ENCODE data around the gene SVOP.
"Not testable (repeated sequence)": the region's sequence is repeated elsewhere in the genome, so short reads cannot be mapped to it uniquely, and the experiment has no call there.

The SVOP gene

DNA sequence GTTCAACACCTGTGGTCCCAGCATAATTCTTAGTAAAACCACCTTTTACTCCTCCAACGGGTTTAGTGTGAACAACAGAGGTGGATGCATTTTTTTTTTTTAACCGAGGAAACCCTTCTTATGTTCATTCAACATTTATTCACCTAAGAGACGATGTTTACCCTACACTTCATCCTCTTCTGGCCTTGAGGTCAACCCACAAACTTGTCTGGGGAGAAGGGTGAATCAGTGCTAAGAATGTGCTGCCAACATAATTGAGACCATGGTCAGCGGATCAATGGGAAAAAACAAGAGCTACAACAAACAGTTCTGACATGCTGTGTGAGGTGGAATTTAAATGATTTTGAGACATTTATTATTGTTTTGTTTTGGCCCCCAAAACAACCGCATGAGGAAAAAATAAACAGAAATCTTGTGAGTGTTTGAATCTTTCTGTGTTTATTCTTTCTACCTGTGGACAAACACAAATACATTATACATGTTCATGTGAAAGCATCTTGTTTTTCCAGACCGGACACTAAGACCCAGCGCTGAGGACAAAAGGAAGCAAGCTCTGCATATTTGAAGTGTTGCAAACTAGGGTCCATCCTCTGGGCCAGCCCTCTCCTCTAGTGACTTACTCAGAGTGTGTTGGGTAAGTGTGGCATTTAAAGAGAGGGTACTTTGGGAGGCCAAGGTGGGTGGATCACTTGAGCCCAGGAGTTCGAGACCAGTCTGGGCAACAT is 26.4 kb upstream of the SVOP start:
- DNase-seq (ENCODE audit: low spot score), result no peak
- in situ Hi-C loops (cut with MboI; ENCODE audit: low sequenced_read_pairs, unreplicated experiment), result no loop called here
- TF ChIP-seq CTCF (IDR thresholded peaks at IDR 0.05; ENCODE audit: borderline replicate concordance, control extremely low read depth, extremely low read depth, insufficient read depth, missing control alignments), result no peak

DNA sequence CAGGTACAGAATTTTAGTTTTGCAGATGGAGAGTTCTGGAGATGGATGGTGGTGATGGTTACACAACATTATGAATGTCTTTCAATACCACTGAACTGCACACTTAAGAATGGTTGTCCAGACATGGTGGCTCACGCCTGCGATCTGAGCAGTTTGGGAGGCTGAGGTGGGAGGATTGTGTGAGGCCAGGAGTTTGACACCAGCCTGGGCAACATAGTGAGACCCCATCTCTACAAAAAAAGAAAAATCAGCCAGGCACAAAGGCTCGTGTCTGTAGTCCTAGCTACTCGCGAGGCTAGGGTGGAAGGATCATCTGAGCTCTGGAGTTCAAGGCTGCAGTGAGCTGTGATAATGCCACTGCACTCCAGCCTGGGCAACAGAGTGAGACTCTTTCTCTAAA is 23.4 kb upstream of the SVOP start:
- DNase-seq (ENCODE audit: low spot score), result no peak
- in situ Hi-C loops (cut with MboI; ENCODE audit: low sequenced_read_pairs, unreplicated experiment), result no loop called here
- no peak for TF ChIP-seq CTCF (IDR thresholded peaks at IDR 0.05; ENCODE audit: borderline replicate concordance, control extremely low read depth, extremely low read depth, insufficient read depth, missing control alignments)

DNA sequence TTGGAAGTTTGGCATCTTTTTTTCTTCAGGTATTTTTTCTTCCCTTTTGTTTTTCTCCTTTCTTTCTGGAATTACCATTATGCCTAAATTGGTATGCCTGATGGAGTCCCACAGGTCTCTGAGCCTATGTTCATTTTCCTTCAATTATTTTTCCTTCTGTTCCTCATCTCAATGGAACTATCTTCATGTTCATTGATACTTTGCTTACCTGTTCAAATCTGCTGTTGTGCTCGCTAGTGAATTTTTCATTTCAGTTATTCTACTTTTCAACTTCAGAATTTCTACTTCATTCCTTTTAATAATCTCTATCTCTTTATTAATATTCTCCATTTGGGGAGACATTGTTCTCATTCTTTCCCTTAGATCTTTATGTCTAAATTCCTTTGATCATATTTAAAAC is 16.1 kb upstream of the SVOP start:
- TF ChIP-seq CTCF (IDR thresholded peaks at IDR 0.05; ENCODE audit: borderline replicate concordance, control extremely low read depth, extremely low read depth, insufficient read depth, missing control alignments), result no peak
- in situ Hi-C loops (cut with MboI; ENCODE audit: low sequenced_read_pairs, unreplicated experiment), result no loop called here
- no peak for DNase-seq (ENCODE audit: low spot score)

GRCh38 chr12:109033239-109034196 is 12.7 kb upstream of the SVOP start:
- TF ChIP-seq CTCF (IDR thresholded peaks at IDR 0.05; ENCODE audit: borderline replicate concordance, control extremely low read depth, extremely low read depth, insufficient read depth, missing control alignments), result no peak
- DNase-seq (ENCODE audit: low spot score), result no peak
- in situ Hi-C loops (cut with MboI; ENCODE audit: low sequenced_read_pairs, unreplicated experiment), result no loop called here

GRCh38 chr12:109029411-109029810 is 8.5 kb upstream of the SVOP start:
- no peak for DNase-seq (ENCODE audit: low spot score)
- no peak for TF ChIP-seq CTCF (IDR thresholded peaks at IDR 0.05; ENCODE audit: borderline replicate concordance, control extremely low read depth, extremely low read depth, insufficient read depth, missing control alignments)
- in situ Hi-C loops (cut with MboI; ENCODE audit: low sequenced_read_pairs, unreplicated experiment), result no loop called here

GRCh38 chr12:109028624-109029023 is 7.8 kb upstream of the SVOP start:
- in situ Hi-C loops (cut with MboI; ENCODE audit: low sequenced_read_pairs, unreplicated experiment); DNase-seq (ENCODE audit: low spot score): not testable (repeated sequence)

GRCh38 chr12:109027767-109028166 is 6.9 kb upstream of the SVOP start:
- in situ Hi-C loops (cut with MboI; ENCODE audit: low sequenced_read_pairs, unreplicated experiment), result no loop called here
- DNase-seq (ENCODE audit: low spot score), result no peak
- no peak for TF ChIP-seq CTCF (IDR thresholded peaks at IDR 0.05; ENCODE audit: borderline replicate concordance, control extremely low read depth, extremely low read depth, insufficient read depth, missing control alignments)
